Epithelial cell of prostate (primary cell): ENCODE results near the gene ANXA1.

Source experiments
- DNase-seq: peaks from one replicate; pipeline ENCODE4 v3.0.0-alpha.2; 2011; ENCODE audit warnings: low read depth, low spot score
- H3K27ac ChIP-seq: fragments of 450-650 bp; 2 replicates; pipeline ENCODE4 v1.5.1; 2017; ENCODE audit warnings: mild to moderate bottlenecking

Gene ANXA1

DNA sequence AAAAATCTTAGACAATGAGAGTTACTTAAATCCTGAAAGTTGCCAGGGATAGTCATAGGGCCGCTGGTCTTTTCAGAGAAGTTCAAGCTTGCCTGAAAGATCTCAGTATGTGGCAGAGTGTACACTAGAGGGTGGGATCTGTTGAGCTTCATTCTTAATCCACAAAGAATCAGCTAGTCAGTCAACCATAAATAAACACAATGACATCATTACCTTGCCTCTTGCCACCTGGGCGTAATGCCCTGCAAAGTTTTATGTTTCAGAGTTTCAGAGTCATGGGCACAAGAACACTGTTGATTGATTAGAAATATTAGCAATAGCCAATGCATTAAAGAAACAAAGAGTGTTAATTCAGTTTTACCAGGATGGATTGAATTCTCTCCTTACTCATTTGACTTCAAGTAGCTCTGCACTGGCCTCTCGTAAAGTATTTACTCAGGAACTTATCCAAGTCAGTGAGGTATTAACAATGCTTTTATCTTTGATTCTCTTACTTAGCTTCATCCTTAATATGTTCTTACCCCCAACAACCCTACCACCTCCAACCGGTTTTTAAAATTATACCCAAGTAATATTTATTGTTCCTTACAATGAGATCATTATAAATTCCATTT lies 14.3 kb upstream of the ANXA1 start:
- peak; percentile 92 for DNase-seq
- peak overlapping the region; percentile 96 for H3K27ac ChIP-seq

DNA sequence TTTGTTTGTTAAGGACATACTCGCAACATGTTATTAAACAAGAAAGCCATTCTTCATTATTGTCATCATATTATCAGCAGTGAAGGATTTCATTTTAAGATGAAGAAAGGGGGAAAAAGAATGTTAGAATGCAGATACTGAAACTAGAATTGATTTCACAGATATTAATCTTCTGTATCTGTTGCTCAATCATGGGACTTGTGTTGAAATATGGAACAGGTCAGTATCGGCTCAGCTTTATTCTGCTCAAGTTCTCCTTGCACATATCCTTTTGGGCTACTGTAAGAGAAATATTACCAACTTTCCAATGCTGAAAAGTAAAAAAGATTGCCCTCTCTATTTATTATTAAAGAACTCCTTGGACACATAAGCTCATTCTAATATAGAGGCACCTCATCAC lies 13.8 kb upstream of the ANXA1 start:
- peak overlapping the region; percentile 96 for H3K27ac ChIP-seq
- no peak for DNase-seq

DNA sequence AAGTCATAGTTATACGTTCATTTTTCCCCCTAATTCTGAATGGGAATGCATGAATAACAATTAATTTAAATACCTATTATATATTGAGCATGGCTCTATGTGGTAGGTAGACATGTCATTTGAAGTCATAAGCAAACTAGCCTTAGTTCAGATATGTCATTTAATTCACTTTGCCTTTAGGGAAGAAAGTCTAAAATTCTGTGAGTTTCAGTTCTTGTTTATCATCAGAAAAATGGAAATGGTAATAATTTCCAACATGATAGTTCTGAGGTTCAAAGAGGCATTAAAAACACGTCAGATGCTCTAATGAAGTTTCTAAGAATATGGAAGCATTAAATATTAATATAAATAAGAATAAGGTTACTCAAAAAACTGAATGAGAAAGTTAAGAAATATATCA lies 13.1 kb upstream of the ANXA1 start:
- H3K27ac ChIP-seq = peak overlapping the region; percentile 96

DNA sequence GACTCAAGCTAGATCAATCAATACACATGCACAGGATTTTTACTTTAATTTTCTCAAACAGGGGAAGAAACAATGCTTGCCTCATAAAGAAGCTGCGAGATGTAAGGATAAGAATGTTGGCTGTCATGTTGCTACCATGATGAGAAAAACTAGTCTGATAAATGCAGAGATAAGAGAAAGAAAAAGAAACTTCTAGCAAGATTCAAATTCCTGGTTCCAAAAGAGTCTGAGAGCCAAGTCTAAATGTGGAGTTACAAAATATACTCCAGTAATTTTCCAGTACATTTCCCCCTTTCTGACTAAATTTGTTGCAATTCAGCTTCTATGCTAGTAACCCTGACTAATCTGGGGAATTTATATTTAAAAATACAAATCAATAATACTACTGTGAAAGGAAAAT lies 10.4 kb upstream of the ANXA1 start:
- DNase-seq = no peak
- H3K27ac ChIP-seq = no peak overlapping the region

More for the DNA sequence above, 13.1 kb upstream of the ANXA1 start:
- no peak for DNase-seq

DNA sequence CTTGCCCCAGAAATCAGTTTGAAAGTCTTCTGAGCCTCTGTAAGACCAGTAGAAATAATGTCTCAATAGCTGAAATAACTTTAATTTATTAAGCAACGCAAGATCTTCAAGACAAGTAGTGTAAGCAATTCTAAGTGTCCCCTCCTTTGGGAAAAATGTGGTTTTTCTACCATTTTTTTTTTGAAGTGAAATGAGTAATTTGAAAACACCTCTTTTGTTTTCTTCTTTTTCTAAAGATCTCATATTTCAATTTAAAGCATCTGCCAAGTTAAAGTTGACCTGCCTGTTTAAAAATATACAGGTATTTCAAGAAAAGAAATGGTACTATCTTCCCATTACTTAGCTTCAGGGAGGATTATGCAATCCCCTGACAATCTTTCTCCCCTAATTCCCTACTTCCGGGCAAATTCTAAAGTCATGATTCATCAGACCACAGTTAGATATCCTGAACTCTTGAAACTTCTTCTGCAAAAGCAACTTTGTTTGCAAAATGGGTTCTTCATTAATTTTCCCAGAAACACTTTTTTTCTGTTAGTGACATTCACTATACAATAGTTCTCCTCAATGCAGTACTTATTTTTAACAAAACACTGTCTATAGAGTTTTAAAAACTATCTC lies 7.8 kb upstream of the ANXA1 start:
- H3K27ac ChIP-seq = peak overlapping the region; percentile 92
- no peak for DNase-seq

DNA sequence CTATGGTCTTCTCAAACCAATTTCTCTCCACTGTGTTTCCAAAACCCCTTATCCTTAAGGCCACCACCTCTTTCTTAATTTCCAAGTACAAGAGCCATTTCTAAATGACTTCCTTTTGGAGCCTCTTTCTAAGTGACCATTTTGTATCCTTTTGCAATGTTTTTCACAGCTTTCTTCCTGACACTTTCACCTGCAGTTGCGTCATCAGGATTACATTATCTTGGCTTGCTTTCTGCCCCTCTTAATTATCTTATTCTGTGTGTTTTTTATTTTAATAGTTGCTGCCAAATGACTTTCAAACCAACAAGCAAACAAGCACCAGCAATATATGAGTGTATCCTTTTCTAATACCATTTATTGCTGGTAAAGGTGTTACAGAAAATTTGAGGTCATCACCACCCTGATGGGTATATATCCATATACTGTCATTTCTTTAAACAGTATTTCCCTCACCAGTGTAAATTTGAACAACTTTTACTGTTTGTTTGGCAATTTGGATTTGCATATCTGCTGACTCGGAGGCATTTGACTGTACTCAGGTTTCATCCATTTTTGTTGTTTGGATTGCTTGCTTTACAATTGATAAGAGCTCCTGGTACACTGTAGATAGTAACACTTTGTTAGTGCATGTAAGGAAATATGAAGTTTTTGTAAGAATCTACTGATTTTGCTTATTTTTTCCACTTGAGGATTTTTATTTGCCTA lies 5.4 kb upstream of the ANXA1 start:
- no peak for DNase-seq
- no peak overlapping the region for H3K27ac ChIP-seq

DNA sequence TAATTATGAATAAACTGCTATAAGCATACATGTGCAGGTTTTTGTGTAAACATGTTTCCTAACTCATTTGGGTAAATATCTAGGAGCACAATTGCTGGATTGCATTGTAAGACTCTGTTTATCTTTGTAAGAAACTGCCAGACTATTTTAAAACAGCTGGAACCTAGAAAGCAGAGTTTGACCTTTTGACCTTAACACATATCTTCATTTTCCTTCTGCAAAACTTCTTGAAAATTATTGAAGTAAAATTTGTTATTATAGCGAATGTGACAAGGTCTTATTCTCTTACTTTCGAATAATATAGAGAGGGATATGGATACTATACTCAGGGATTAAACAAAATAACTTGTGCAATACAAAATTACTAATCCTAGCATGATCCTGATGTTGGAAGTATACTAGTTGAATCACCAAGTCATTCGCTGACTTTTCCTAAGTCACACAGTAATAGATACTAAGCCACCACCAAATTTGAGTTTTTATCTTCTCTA lies 3.2 kb upstream of the ANXA1 start:
- peak overlapping the region; percentile 92 for H3K27ac ChIP-seq
- DNase-seq = no peak

DNA sequence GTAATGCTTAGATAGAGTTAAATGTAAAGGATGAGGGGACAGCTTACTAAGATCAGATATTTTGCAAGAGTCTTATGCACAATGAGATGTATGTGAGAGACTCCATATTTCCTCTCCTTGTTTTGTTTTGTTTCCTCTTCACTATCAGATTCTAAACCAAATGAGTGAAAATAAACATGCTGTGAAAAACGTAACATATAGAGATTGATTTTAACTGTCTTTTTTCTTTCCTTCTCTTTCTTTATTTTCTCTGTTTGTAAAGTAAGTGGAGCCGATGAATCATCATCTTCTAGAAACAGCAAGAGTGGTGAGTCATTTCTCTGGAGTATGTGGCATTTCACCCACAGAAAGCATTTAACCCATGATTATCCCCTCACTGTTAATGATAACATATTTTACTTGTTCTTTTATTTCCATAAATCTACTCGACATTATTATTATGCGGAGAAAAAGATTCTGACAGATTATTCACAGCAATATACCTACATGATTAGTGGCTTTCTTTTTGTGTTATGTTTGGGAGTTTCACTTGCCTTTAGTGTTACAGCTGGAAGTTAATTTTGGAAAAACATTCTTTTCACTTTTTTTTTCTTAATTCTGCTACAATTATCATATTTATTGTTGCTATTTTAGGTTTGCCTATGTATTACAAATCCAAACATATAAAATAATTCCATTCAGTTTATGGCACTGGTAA lies 2.1 kb upstream of the ANXA1 start:
- peak overlapping the region; percentile 92 for H3K27ac ChIP-seq
- DNase-seq = no peak

DNA sequence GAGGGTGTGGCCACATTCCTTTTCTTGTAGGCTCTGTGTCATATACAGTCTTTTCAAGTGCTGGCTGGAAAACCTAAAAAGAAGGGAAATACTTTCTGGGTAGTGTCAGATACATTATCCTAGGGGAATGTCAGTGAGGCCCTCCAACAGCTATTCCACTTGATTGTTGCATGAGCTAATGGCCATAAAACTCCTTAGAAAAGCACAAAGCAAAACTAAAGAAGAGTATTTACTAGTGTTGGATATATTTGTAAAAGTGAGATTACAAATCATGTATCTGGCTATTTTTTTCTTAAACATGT lies 829 bp downstream of the ANXA1 start:
- peak overlapping the region; percentile 92 for H3K27ac ChIP-seq
- DNase-seq = no peak

DNA sequence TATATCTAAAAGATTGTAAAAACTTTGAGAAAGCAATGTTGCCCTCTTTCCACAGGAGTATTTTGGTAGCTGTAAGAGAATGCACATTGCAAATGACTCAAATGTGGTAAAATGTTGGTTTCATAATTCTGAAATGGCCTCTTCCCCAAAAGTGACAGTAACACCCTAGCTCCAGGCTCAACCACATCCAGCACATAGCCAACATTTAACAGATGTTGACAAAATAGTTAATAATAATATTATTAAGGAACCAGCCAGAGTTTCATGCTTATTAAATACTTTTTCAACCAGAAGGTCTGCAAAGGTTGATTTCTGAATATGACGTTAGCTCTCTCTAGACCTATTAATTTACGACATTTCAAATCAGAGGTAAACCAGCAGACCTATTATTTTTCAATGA lies 1.3 kb downstream of the ANXA1 start:
- DNase-seq = no peak
- H3K27ac ChIP-seq = peak overlapping the region; percentile 92

DNA sequence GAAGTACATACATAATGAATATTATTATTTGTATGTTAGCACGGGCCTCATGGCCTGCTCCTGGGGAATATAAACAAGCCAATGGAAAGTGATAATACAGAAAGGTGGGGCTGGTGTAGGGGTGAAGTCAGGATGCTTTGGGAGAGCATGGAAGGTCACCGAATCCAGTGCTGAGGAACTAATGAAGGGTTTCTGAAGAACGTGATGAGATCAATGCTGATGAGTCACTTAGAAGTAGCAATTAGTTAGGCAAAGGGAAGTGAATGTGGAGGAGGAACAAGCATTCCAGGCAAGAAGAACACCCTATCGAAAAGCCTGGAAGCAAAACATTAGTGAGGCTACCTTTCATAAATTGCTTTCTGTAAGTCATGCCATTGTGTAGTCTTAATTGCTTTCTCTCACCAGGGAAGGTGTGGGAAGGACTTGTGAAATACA lies 2.1 kb downstream of the ANXA1 start:
- DNase-seq = no peak
- H3K27ac ChIP-seq = peak overlapping the region; percentile 92

DNA sequence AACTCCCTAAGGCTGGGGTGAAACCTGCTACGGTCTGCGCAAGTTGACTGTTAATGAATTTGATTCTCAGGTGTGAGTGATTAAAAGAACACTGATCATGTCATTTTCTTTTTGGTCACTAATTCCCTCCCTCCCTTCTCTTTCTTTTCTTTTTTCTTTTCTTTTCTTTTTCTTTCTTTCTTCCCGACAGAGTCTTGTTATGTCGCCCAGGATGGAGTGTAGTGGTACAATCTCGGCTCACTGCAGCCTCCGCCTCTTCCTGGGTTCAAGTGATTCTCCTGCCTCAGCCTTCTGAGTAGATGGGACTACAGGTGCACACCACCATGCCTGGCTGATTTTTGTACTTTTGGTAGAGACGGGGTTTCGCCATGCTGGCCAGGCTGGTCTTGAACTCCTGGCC lies 2.6 kb downstream of the ANXA1 start:
- DNase-seq = no peak
- H3K27ac ChIP-seq = peak overlapping the region; percentile 92

DNA sequence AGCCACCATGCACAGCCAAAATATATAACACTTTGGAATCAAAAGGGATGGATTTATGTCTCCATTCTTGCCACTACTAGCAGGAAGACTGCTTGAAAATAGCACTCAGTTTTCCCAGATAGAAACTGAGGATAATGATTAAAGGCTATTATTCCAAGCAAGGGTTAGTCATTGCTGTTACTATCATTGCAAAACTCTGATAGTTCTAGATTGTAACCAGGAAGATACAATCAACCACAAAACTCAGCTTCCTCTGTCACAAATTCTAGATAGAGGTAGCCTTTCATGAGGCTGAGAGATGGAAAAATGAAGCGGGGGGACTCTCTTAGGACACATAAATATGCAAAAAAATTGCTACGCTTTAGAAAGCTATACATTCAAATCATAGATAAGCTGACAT lies 3.1 kb downstream of the ANXA1 start:
- no peak for DNase-seq
- peak overlapping the region; percentile 92 for H3K27ac ChIP-seq

DNA sequence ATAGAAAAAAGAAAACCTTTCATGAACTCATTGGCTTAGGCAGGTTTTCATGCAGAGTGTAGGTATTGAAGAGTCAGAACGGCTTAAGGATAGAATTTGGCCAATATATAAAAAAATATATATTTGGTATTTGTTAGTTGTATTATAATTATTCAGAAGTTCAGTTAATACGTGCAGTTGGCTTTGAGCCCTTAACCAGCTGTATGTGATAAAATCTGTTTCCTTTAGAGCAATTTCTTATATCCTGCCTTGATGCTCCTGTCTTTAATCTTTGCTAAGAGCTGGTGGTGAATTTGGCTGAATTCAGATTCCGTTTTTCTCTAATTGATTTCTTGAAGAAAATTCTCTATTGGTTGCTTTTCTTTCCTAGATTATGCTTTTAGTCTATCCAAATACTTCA lies 3.7 kb downstream of the ANXA1 start:
- DNase-seq = no peak
- H3K27ac ChIP-seq = peak overlapping the region; percentile 92

DNA sequence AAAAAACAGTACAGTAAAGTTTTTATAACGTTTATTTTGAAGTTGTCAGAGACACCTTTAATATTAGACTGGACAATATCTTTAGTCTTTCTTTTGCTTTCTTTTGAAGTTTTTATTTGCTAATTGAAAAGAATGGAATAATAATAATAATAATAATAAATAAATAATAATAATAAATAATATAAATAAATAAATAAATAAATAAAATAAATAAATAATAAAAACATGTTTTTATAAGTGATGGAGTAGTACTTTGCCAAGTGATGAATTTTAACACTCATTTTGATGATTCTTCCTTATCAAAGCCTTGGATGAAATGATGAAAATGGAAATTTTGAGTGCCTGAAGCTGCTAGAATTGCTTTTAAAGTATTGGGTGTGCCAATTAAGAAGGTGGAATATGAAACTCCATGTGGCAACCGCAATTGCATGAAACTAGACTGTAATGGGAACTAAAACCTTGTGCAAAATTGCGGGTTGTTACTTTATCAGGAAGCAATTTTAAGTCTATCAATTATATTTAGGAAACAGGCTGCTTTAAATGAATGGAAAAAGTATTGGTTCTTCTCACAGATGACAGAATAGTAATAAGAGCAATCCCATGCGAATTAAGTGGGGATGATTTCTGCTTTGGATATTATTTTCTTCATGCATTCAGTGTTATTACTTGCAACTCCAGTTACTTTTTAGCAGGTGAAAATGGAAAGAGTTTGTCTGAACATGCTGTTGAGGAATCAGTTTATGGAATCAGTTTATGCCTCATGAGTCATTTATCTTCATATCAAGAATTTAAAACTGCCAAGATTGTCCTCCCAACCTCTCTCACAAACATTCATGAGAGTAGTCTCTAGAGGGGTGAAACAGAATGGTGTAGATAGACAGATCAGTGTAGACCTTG lies 4.6 kb downstream of the ANXA1 start:
- no peak for DNase-seq
- peak overlapping the region; percentile 92 for H3K27ac ChIP-seq

DNA sequence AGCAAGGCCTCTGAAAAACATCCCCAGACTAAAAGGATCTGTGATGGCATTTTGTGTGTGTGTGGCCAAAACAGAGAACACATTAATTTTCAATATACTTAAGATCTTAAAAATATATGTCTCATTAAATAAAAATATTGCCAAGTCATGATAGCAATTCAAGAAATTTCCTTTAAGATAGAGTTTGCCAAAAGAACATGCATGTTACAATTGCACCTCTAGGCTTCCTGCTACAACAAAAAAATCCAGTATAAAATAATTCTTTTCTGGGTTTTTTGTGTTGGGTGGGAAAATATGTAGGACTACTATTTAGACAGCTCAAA lies 5.2 kb downstream of the ANXA1 start:
- no peak for DNase-seq
- peak overlapping the region; percentile 52 for H3K27ac ChIP-seq

DNA sequence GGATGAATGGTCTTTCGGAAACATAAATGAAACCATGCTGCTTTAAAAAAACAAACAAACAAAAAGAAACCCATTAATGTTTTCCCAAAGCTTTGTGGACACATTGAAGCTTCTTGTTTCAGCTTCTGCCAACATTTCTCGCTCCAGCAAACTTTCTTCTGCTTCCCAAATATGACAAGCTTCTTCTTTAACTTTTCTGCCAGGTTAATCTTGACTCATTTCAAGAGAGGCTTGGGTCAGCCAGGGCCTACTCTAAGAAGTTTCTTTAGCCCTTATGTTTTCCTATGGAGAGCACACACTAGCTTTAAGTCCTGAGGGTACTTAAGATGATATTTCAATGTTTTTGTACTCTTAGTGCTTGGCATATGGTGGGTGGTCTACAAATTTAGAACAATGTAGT lies 6.1 kb downstream of the ANXA1 start:
- peak overlapping the region; percentile 52 for H3K27ac ChIP-seq
- DNase-seq = no peak

DNA sequence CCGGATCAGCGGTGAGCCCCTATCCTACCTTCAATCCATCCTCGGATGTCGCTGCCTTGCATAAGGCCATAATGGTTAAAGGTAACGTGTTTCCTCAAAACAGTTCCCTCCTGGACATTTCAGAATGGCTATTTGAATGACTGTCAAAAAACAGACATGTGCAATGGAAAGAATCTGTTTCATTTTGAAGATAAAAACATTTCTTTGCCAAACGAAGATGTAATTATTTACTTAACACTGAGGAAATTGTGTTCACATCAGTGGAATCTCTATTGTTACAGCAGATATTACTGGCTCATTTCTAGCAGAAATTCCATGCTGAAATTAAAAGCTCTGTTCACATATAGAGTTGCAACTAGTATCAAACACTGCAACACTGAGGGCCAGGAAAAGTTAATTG lies 7.1 kb downstream of the ANXA1 start:
- no peak for DNase-seq
- peak overlapping the region; percentile 52 for H3K27ac ChIP-seq

DNA sequence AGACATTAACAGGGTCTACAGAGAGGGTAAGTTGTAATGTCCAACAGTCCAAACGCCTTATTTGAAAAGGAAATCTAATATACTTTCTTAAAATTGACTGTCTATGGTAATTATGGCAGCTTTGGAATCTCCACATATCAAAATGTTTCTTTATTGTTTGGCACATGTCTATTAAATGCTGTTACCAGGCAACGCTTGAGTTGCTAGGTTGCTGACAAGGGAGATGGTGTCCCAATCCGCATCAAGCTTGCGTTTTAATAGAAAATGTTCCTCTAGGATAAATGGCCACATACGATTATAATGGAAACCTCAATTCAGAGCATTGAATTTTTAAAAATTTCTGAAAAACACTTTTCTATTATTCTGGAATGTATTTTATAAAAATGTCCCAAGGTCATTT lies 9.2 kb downstream of the ANXA1 start:
- DNase-seq = no peak
- H3K27ac ChIP-seq = peak overlapping the region; percentile 24
